ENCODE data around the gene DES. TPM values are rescaled to one million over a fixed set of nuclear protein-coding genes. Genes with fewer than 3 reads are reported as not detected.

Gene DES
- total RNA-seq, 1 experiment from 2014 or later: 4.2 TPM

DNA sequence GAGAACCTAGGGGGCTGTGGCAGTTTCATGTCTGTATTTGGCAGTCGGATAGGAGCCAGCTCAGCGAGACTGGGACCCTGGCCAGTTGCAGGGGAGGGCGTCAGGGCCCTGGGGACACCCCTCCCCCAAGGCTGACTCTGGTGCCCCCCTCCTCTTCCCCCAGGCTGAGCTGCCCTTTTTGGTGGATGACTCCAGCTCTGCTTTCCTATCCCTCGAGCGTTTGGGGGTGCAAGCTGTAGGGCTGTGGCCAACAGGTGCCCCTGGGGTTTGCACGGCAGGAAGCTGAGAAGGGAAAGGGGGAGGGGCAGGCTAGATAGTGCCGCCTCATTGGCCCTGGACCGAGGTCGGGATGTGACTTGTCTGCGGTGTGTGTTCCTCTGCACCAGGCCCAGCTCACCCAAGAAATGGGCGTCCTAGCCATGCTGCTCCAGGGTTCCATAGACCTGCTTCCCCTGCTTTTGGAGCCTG is 42.9 kb downstream of the DES start (continued):
- no peak for TF ChIP-seq ELF1 (IDR thresholded peaks at IDR 0.05; ENCODE audit: borderline replicate concordance, low read depth)

- Histone ChIP-seq H3K27ac (ENCODE audit: low read depth, low read length) (no peak overlapping the region), H3K9me3 (ENCODE audit: control insufficient read depth in 1 of 2, insufficient read depth in 1 of 2, low read depth in 1 of 2, low read length in 2 of 2) (no peaks in the 10 kb centered on the region), H3K27me3 (ENCODE audit: insufficient read depth, low read length) (no peaks in the 10 kb centered on the region), H4K20me1 (ENCODE audit: insufficient read depth) (no peaks in the 10 kb centered on the region), H3K4me3 (replicated peaks in 1 of 2; ENCODE audit: low read depth in 1 of 2, low read length in 2 of 2) (no peak overlapping the region), H3K4me1 (ENCODE audit: control insufficient read depth in 1 of 2, insufficient read depth in 2 of 2, low read length in 2 of 2) (peaks cover 0 to 33% of the 10 kb centered on the region in 2 experiments; a peak in 2 of 4 replicates), H3K9ac (ENCODE audit: low read length) (no peak overlapping the region), H3K36me3 (ENCODE audit: control insufficient read depth in 1 of 2, insufficient read depth in 2 of 2, low read length in 2 of 2) (peaks cover 3 to 14% of the 10 kb centered on the region in 2 experiments; a peak in 3 of 4 replicates), H3K4me2 (ENCODE audit: low read length) (no peak overlapping the region), H2AFZ (ENCODE audit: low read depth, low read length, poor library complexity, severe bottlenecking) (no peak overlapping the region), H3K79me2 (ENCODE audit: insufficient read depth, low read length) (no peaks in the 10 kb centered on the region; the same call in 1 of the 2 replicates), H3K9me2 (ENCODE audit: insufficient read depth) (no peaks in the 10 kb centered on the region)
- CTCF ChIA-PET: interaction anchor here (1.1 to 1.6 kb wide), 2 partner anchors 15 to 68 kb away, joined by 3 read pairs; no protein-coding TSS in a partner anchor
- DNase-seq (ENCODE audit: low read depth, low spot score) (no peak), ATAC-seq (no peak)
- POLR2A ChIA-PET: no interaction called here
- TF ChIP-seq RAD21 (IDR thresholded peaks at IDR 0.05; ENCODE audit: low read depth) (no peak), SRF (IDR thresholded peaks at IDR 0.05; ENCODE audit: low read depth) (no peak), REST (IDR thresholded peaks at IDR 0.05; ENCODE audit: low read depth) (no peak), ZFX (IDR thresholded peaks at IDR 0.05) (no peak), ZNF274 (IDR thresholded peaks at IDR 0.05; ENCODE audit: low read depth, low read length) (no peak)
- BruUV-seq (replicated peaks): no TSS peak
- intact Hi-C loops (cut with micrococcal nuclease): no loop called here
- RAD21 ChIA-PET (ENCODE audit: low non-redundant PET in 1 of 2, low total read pairs in 2 of 2, uncharacterized antibody in 2 of 2, unreplicated experiment in 2 of 2): no interaction called here
These were observed 43.5 kb downstream of the DES start for GRCh38 chr2:219461669-219462068.

All from HCT116 (cell line).